Measurements from ENCODE around the gene ZNF768.

- no peak for TF ChIP-seq CTCF (IDR thresholded peaks at IDR 0.05)
- TF ChIP-seq POLR2A (IDR thresholded peaks at IDR 0.05) = no peak
Observed at GRCh38 chr16:30551781-30552180, 25.4 kb upstream of the ZNF768 start.

Data from breast epithelium (tissue), 3 donors.